Measurements from ENCODE around the gene TDRD9. TPM values are rescaled to one million over a fixed set of nuclear protein-coding genes. Genes with fewer than 3 reads are reported as not detected.

TDRD9 gene
- polyA plus RNA-seq, 1 experiment = 2.2 TPM

DNA sequence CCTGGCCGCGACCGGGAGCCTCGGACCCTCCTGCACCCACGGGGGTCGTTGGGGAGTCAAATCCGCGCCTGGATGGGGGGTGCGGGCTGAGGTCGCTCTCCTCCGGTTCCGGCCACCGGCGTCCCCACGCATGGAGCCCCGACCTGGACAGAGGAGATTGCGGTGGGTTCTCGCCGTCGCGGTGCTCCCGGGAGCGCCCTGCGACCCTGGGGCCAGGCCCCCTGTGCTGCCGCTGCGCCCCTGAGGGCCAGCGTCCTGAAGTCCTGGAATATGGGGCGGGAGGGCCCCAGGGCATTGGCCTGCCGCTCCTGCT is 157.6 kb downstream of the TDRD9 start:
- no peaks in the 10 kb centered on the region for H3K27me3 ChIP-seq (ENCODE audit: control insufficient read depth, insufficient read depth, low read length)
- TF ChIP-seq, protein P1, sequence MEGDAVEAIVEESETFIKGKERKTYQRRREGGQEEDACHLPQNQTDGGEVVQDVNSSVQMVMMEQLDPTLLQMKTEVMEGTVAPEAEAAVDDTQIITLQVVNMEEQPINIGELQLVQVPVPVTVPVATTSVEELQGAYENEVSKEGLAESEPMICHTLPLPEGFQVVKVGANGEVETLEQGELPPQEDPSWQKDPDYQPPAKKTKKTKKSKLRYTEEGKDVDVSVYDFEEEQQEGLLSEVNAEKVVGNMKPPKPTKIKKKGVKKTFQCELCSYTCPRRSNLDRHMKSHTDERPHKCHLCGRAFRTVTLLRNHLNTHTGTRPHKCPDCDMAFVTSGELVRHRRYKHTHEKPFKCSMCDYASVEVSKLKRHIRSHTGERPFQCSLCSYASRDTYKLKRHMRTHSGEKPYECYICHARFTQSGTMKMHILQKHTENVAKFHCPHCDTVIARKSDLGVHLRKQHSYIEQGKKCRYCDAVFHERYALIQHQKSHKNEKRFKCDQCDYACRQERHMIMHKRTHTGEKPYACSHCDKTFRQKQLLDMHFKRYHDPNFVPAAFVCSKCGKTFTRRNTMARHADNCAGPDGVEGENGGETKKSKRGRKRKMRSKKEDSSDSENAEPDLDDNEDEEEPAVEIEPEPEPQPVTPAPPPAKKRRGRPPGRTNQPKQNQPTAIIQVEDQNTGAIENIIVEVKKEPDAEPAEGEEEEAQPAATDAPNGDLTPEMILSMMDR (IDR thresholded peaks at IDR 0.05; ENCODE audit: insufficient read depth, low read depth, low read length) = no peak
- no peaks in the 10 kb centered on the region for H3K36me3 ChIP-seq (ENCODE audit: control insufficient read depth, insufficient read depth, low read length)
- DNase-seq (ENCODE audit: low read depth) = no peak
- H3K4me3 ChIP-seq (ENCODE audit: low read depth, low read length) = no peak overlapping the region
- POLR2A ChIA-PET = no interaction called here
- CTCF ChIA-PET = no interaction called here

GRCh38 chr14:104086210-104086660 is 158.0 kb downstream of the TDRD9 start:
- CTCF ChIA-PET = interaction anchor here (4.4 kb wide), 1 partner anchor 9 kb away, joined by 35 read pairs; no protein-coding TSS in a partner anchor
- Histone ChIP-seq H3K27me3 (ENCODE audit: control insufficient read depth, insufficient read depth, low read length) (no peaks in the 10 kb centered on the region), H3K36me3 (ENCODE audit: control insufficient read depth, insufficient read depth, low read length) (no peaks in the 10 kb centered on the region), H3K4me3 (ENCODE audit: low read depth, low read length) (no peak overlapping the region)
- TF ChIP-seq, protein P1 (IDR thresholded peaks at IDR 0.05; ENCODE audit: insufficient read depth, low read depth, low read length) = no peak
- POLR2A ChIA-PET = no interaction called here
- DNase-seq (ENCODE audit: low read depth) = no peak

DNA sequence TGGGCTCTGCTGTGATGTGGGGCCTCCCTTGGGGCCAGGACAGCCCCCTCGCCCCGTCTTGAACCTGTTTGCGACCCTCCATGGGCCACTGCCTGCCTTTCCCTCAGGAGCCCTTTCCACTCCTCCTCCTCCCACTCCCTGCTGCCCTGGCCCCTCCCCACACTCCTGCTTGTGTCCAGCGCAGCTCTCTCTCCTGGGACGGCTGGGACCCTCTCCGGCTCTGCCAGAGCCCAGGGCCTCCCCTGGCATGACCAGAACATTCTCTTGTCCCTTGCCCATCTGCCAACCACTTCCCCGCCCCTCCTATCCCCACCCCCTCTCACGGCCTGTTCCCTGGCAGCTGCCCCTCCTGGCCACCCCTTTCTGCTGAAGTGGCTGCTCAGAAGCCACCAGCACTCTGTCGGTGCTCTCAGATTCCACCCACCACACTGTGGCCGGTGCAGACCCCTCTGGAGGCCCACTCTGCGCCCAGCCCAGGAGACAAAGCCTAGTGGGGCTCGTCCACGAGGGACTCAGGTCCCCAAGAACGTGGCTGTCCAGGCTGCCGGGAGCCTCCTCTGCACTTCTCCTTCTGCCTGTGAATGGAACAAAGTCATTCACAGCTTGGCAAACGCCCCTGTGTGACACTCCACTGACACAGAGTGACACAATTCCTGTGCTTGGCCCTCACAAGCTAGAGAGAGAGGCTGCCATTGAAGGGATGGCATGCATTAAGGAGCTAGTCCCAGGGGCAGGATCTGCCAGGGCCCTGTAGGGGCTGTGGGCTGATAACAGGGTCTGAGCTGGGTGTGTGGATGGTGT is 158.6 kb downstream of the TDRD9 start:
- Histone ChIP-seq H3K4me3 (ENCODE audit: low read depth, low read length) (no peak overlapping the region), H3K36me3 (ENCODE audit: control insufficient read depth, insufficient read depth, low read length) (no peaks in the 10 kb centered on the region), H3K27me3 (ENCODE audit: control insufficient read depth, insufficient read depth, low read length) (no peaks in the 10 kb centered on the region)
- CTCF ChIA-PET = interaction anchor here (0.9 to 4.4 kb wide), 2 partner anchors 10 to 477 kb away, joined by 3 to 35 read pairs; no protein-coding TSS in a partner anchor
- no peak for DNase-seq (ENCODE audit: low read depth)
- TF ChIP-seq, protein P1 (IDR thresholded peaks at IDR 0.05; ENCODE audit: insufficient read depth, low read depth, low read length) = no peak
- POLR2A ChIA-PET = interaction anchor here (0.6 kb wide), 1 partner anchor 573 kb away, joined by 4 read pairs; no protein-coding TSS in a partner anchor

GRCh38 chr14:104087505-104087904 is 159.2 kb downstream of the TDRD9 start:
- CTCF ChIA-PET = interaction anchor here (0.9 to 4.4 kb wide), 2 partner anchors 10 to 476 kb away, joined by 3 to 35 read pairs; no protein-coding TSS in a partner anchor
- DNase-seq (ENCODE audit: low read depth) = no peak
- no peaks in the 10 kb centered on the region for H3K36me3 ChIP-seq (ENCODE audit: control insufficient read depth, insufficient read depth, low read length)
- POLR2A ChIA-PET = interaction anchor here (0.6 kb wide), 1 partner anchor 572 kb away, joined by 4 read pairs; no protein-coding TSS in a partner anchor
- TF ChIP-seq, protein P1 (IDR thresholded peaks at IDR 0.05; ENCODE audit: insufficient read depth, low read depth, low read length) = no peak
- no peaks in the 10 kb centered on the region for H3K27me3 ChIP-seq (ENCODE audit: control insufficient read depth, insufficient read depth, low read length)
- no peak overlapping the region for H3K4me3 ChIP-seq (ENCODE audit: low read depth, low read length)

- no peaks in the 10 kb centered on the region for H3K36me3 ChIP-seq (ENCODE audit: control insufficient read depth, insufficient read depth, low read length)
- H3K27me3 ChIP-seq (ENCODE audit: control insufficient read depth, insufficient read depth, low read length) = no peaks in the 10 kb centered on the region
- ChIA-PET CTCF (interaction anchor here (0.9 to 4.4 kb wide), 2 partner anchors 11 to 476 kb away, joined by 3 to 35 read pairs; no protein-coding TSS in a partner anchor), POLR2A (no interaction called here)
- TF ChIP-seq, protein P1 (IDR thresholded peaks at IDR 0.05; ENCODE audit: insufficient read depth, low read depth, low read length) = no peak
- DNase-seq (ENCODE audit: low read depth) = no peak
- H3K4me3 ChIP-seq (ENCODE audit: low read depth, low read length) = no peak overlapping the region
Observed at GRCh38 chr14:104087981-104088850, 160.0 kb downstream of the TDRD9 start.
